Measurements from ENCODE around the gene DMRT2. TPM values are rescaled to one million over a fixed set of nuclear protein-coding genes. Genes with fewer than 3 reads are reported as not detected.

DMRT2 gene
- total and polyA plus RNA-seq, 2 experiments from 2014 or later: 0.19 TPM; not detected in 1

GRCh38 chr9:1065130-1065529 lies 15.0 kb downstream of the DMRT2 start:
- Histone ChIP-seq H3K4me2 (ENCODE audit: unreplicated experiment) (no peak overlapping the region), H3K9me3 (ENCODE audit: low read depth) (no peaks in the 10 kb centered on the region), H3F3A (ENCODE audit: insufficient read depth) (no peaks in the 10 kb centered on the region), H4K20me1 (ENCODE audit: insufficient read depth) (no peaks in the 10 kb centered on the region), H3K27ac (no peak overlapping the region), H3K9me2 (ENCODE audit: insufficient read depth) (no peaks in the 10 kb centered on the region), H2AFZ (no peak overlapping the region), H3K36me3 (ENCODE audit: low read depth) (no peaks in the 10 kb centered on the region), H3K9ac (no peak overlapping the region), H3K79me2 (ENCODE audit: insufficient read depth) (no peaks in the 10 kb centered on the region), H3K4me1 (ENCODE audit: insufficient read depth) (no peaks in the 10 kb centered on the region), H3K27me3 (replicated peaks; ENCODE audit: insufficient read depth) (no peaks in the 10 kb centered on the region), H3K4me3 (no peak overlapping the region)
- 61 to 70% methylated on average over 2 of the region's 2 CpGs for WGBS, 2 experiments (ENCODE audit: low coverage in 1 of 2, low lambda C conversion rate in 2 of 2, missing lambda C conversion rate in 2 of 2)
- TF ChIP-seq EZH2 (IDR thresholded peaks at IDR 0.05; ENCODE audit: insufficient read depth, poor library complexity, severe bottlenecking) (no peak), EZH2phosphoT487 (IDR thresholded peaks at IDR 0.05; ENCODE audit: insufficient read depth, low read depth) (no peak)
- in situ Hi-C loops (cut with MboI): no loop called here
- DNase-seq: no peak

- in situ Hi-C loops (cut with MboI): no loop called here
These were observed 20.5 kb downstream of the DMRT2 start for GRCh38 chr9:1070692-1071091.

GRCh38 chr9:1071730-1072129 lies 21.6 kb downstream of the DMRT2 start:
- H3K4me1 ChIP-seq (ENCODE audit: insufficient read depth): no peaks in the 10 kb centered on the region
- no peak overlapping the region for H3K9ac ChIP-seq
- H3K9me2 ChIP-seq (ENCODE audit: insufficient read depth): no peaks in the 10 kb centered on the region
- in situ Hi-C loops (cut with MboI): no loop called here
- no peak overlapping the region for H3K4me3 ChIP-seq
- H3K27me3 ChIP-seq (replicated peaks; ENCODE audit: insufficient read depth): no peaks in the 10 kb centered on the region
- H3K27ac ChIP-seq: no peak overlapping the region
- WGBS, 2 experiments (ENCODE audit: low coverage in 1 of 2, low lambda C conversion rate in 2 of 2, missing lambda C conversion rate in 2 of 2): 30 to 57% methylated on average over 3 of the region's 3 CpGs
- H3K4me2 ChIP-seq (ENCODE audit: unreplicated experiment): no peak overlapping the region
- no peak overlapping the region for H2AFZ ChIP-seq
- no peaks in the 10 kb centered on the region for H3K79me2 ChIP-seq (ENCODE audit: insufficient read depth)
- TF ChIP-seq EZH2 (IDR thresholded peaks at IDR 0.05; ENCODE audit: insufficient read depth, poor library complexity, severe bottlenecking) (no peak), EZH2phosphoT487 (IDR thresholded peaks at IDR 0.05; ENCODE audit: insufficient read depth, low read depth) (no peak)
- DNase-seq: no peak
- no peaks in the 10 kb centered on the region for H3F3A ChIP-seq (ENCODE audit: insufficient read depth)
- H3K9me3 ChIP-seq (ENCODE audit: low read depth): no peaks in the 10 kb centered on the region
- no peaks in the 10 kb centered on the region for H3K36me3 ChIP-seq (ENCODE audit: low read depth)
- H4K20me1 ChIP-seq (ENCODE audit: insufficient read depth): no peaks in the 10 kb centered on the region

More at GRCh38 chr9:1070692-1071091, 20.5 kb downstream of the DMRT2 start:
- no peaks in the 10 kb centered on the region for H3K36me3 ChIP-seq (ENCODE audit: low read depth)
- no peaks in the 10 kb centered on the region for H3K4me1 ChIP-seq (ENCODE audit: insufficient read depth)
- H3K9ac ChIP-seq: no peak overlapping the region
- H3K27ac ChIP-seq: no peak overlapping the region
- TF ChIP-seq EZH2 (IDR thresholded peaks at IDR 0.05; ENCODE audit: insufficient read depth, poor library complexity, severe bottlenecking) (no peak), EZH2phosphoT487 (IDR thresholded peaks at IDR 0.05; ENCODE audit: insufficient read depth, low read depth) (no peak)
- WGBS, 2 experiments (ENCODE audit: low coverage in 1 of 2, low lambda C conversion rate in 2 of 2, missing lambda C conversion rate in 2 of 2): 1% methylated on average over 3 of the region's 3 CpGs
- no peak for DNase-seq
- H3K4me2 ChIP-seq (ENCODE audit: unreplicated experiment): no peak overlapping the region
- H3K9me3 ChIP-seq (ENCODE audit: low read depth): no peaks in the 10 kb centered on the region
- H4K20me1 ChIP-seq (ENCODE audit: insufficient read depth): no peaks in the 10 kb centered on the region
- no peaks in the 10 kb centered on the region for H3F3A ChIP-seq (ENCODE audit: insufficient read depth)
- no peaks in the 10 kb centered on the region for H3K79me2 ChIP-seq (ENCODE audit: insufficient read depth)
- no peaks in the 10 kb centered on the region for H3K9me2 ChIP-seq (ENCODE audit: insufficient read depth)
- no peak overlapping the region for H2AFZ ChIP-seq
- no peaks in the 10 kb centered on the region for H3K27me3 ChIP-seq (replicated peaks; ENCODE audit: insufficient read depth)
- no peak overlapping the region for H3K4me3 ChIP-seq

- H3K9me3 ChIP-seq (ENCODE audit: low read depth): no peaks in the 10 kb centered on the region
- H3K4me3 ChIP-seq: no peak overlapping the region
- no peak overlapping the region for H2AFZ ChIP-seq
- no peaks in the 10 kb centered on the region for H3K9me2 ChIP-seq (ENCODE audit: insufficient read depth)
- in situ Hi-C loops (cut with MboI): no loop called here
- no peaks in the 10 kb centered on the region for H3K36me3 ChIP-seq (ENCODE audit: low read depth)
- H3K27ac ChIP-seq: no peak overlapping the region
- H3K79me2 ChIP-seq (ENCODE audit: insufficient read depth): no peaks in the 10 kb centered on the region
- H4K20me1 ChIP-seq (ENCODE audit: insufficient read depth): no peaks in the 10 kb centered on the region
- H3K27me3 ChIP-seq (replicated peaks; ENCODE audit: insufficient read depth): no peaks in the 10 kb centered on the region
- no peak for DNase-seq
- H3F3A ChIP-seq (ENCODE audit: insufficient read depth): no peaks in the 10 kb centered on the region
- TF ChIP-seq EZH2 (IDR thresholded peaks at IDR 0.05; ENCODE audit: insufficient read depth, poor library complexity, severe bottlenecking): no peak
- H3K4me2 ChIP-seq (ENCODE audit: unreplicated experiment): no peak overlapping the region
- H3K4me1 ChIP-seq (ENCODE audit: insufficient read depth): no peaks in the 10 kb centered on the region
- H3K9ac ChIP-seq: no peak overlapping the region
- 33 to 54% methylated on average over 1 of the region's 1 CpG for WGBS, 2 experiments (ENCODE audit: low coverage in 1 of 2, low lambda C conversion rate in 2 of 2, missing lambda C conversion rate in 2 of 2)
These were observed 23.3 kb downstream of the DMRT2 start for GRCh38 chr9:1073497-1073896.

DNA sequence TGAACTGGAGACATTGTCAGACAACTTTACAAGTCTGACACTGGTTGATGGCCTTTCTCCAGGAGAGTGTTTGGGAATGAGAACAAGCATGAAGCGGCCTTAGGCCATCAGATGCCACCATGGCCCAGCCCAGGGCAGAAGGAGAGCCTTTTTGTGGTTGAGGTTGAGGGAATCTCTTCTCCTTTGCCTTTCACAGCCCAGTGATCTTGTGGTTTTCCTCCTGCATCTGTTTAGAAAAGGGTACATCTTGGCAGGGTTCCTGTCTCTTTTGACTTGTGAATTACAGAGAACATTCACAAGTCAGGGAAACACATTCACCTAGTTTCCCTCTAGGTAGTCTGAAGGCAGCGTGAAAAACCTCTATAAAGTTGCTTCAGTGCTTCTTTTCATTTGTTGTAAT lies 27.5 kb downstream of the DMRT2 start:
- H2AFZ ChIP-seq: no peak overlapping the region
- TF ChIP-seq EZH2 (IDR thresholded peaks at IDR 0.05; ENCODE audit: insufficient read depth, poor library complexity, severe bottlenecking) (no peak), EZH2phosphoT487 (IDR thresholded peaks at IDR 0.05; ENCODE audit: insufficient read depth, low read depth) (no peak)
- no peak overlapping the region for H3K4me2 ChIP-seq (ENCODE audit: unreplicated experiment)
- H3K4me3 ChIP-seq: no peak overlapping the region
- no peak for DNase-seq
- H3K9me2 ChIP-seq (ENCODE audit: insufficient read depth): no peaks in the 10 kb centered on the region
- no peaks in the 10 kb centered on the region for H3K9me3 ChIP-seq (ENCODE audit: low read depth)
- H3K9ac ChIP-seq: no peak overlapping the region
- in situ Hi-C loops (cut with MboI): no loop called here
- no peaks in the 10 kb centered on the region for H3K79me2 ChIP-seq (ENCODE audit: insufficient read depth)
- peaks cover 4% of the 10 kb centered on the region; the same call in 1 of the 2 replicates for H3K27me3 ChIP-seq (replicated peaks; ENCODE audit: insufficient read depth)
- H3K4me1 ChIP-seq (ENCODE audit: insufficient read depth): no peaks in the 10 kb centered on the region
- no peaks in the 10 kb centered on the region for H3K36me3 ChIP-seq (ENCODE audit: low read depth)
- H3K27ac ChIP-seq: no peak overlapping the region
- H4K20me1 ChIP-seq (ENCODE audit: insufficient read depth): no peaks in the 10 kb centered on the region
- 32 to 40% methylated on average over 2 of the region's 2 CpGs for WGBS, 2 experiments (ENCODE audit: low coverage in 1 of 2, low lambda C conversion rate in 2 of 2, missing lambda C conversion rate in 2 of 2)
- no peaks in the 10 kb centered on the region for H3F3A ChIP-seq (ENCODE audit: insufficient read depth)
